HepG2 (cell line): Measurements from ENCODE around the gene SESN2. TPM values are rescaled to one million over a fixed set of nuclear protein-coding genes. Genes with fewer than 3 reads are reported as not detected.

ENCODE experiments used
- AHDC1 ChIP-seq: sonication (generic); formaldehyde crosslinking; IDR thresholded peaks from 2 replicates; pipeline ENCODE4 v1.5.1; 2020; ENCODE audit warnings: mild to moderate bottlenecking, missing genetic modification reagents, borderline replicate concordance
- ARNT ChIP-seq: fragments of 450-650 bp; IDR thresholded peaks from 2 replicates; pipeline ENCODE4 v1.6.1; 2017
- CHD2 ChIP-seq: IDR thresholded peaks from 2 replicates; pipeline ENCODE4 v1.6.1; 2011; ENCODE audit warnings: low read depth, low read length, improper control_type of control experiment
- E2F2 ChIP-seq: sonication (generic); formaldehyde crosslinking; IDR thresholded peaks from 2 replicates; pipeline ENCODE4 v1.4.0; 2020; ENCODE audit warnings: missing genetic modification reagents, borderline replicate concordance
- KDM2A ChIP-seq: sonication (generic); formaldehyde crosslinking; IDR thresholded peaks from 2 replicates; pipeline ENCODE4 v1.4.0; 2020; ENCODE audit warnings: low read depth, missing genetic modification reagents, borderline replicate concordance
- MIER3 ChIP-seq: IDR thresholded peaks from 2 replicates; pipeline ENCODE4 v1.6.1; 2016; ENCODE audit warnings: missing compliant biosample characterization, borderline replicate concordance
- NFIB ChIP-seq: sonication (generic); formaldehyde crosslinking; IDR thresholded peaks from 2 replicates; pipeline ENCODE4 v1.9.0; 2021; ENCODE audit warnings: missing genetic modification reagents, mild to moderate bottlenecking, borderline replicate concordance
- SMAD3 ChIP-seq: sonication (generic); formaldehyde crosslinking; IDR thresholded peaks from 2 replicates; pipeline ENCODE4 v1.4.0; 2020; ENCODE audit warnings: missing genetic modification reagents
- TRAFD1 ChIP-seq: sonication (generic); formaldehyde crosslinking; IDR thresholded peaks from 2 replicates; pipeline ENCODE4 v1.5.1; 2020; ENCODE audit warnings: missing genetic modification reagents, mild to moderate bottlenecking, borderline replicate concordance
- ZFP36L2 ChIP-seq: sonication (generic); formaldehyde crosslinking; IDR thresholded peaks from 2 replicates; pipeline ENCODE4 v1.4.0; 2020; ENCODE audit warnings: missing genetic modification reagents
- ZNF264 ChIP-seq: sonication (generic); formaldehyde crosslinking; IDR thresholded peaks from 2 replicates; pipeline ENCODE4 v1.4.0; 2020; ENCODE audit warnings: missing genetic modification reagents
- ZNF512B ChIP-seq: sonication (generic); formaldehyde crosslinking; IDR thresholded peaks from 2 replicates; pipeline ENCODE4 v1.5.1; 2020; ENCODE audit warnings: missing genetic modification reagents, mild to moderate bottlenecking, borderline replicate concordance
- ZNF546 ChIP-seq: sonication (generic); formaldehyde crosslinking; conservative IDR thresholded peaks from 2 replicates; pipeline ENCODE4 v1.8.1; 2023; ENCODE audit warnings: mild to moderate bottlenecking, missing genetic modification reagents
- ZNF572 ChIP-seq: sonication (generic); formaldehyde crosslinking; IDR thresholded peaks from 2 replicates; pipeline ENCODE4 v1.5.1; 2020; ENCODE audit warnings: mild to moderate bottlenecking, missing genetic modification reagents
- ZNF709 ChIP-seq: sonication (generic); formaldehyde crosslinking; IDR thresholded peaks from 2 replicates; pipeline ENCODE4 v1.5.0; 2020; ENCODE audit warnings: mild to moderate bottlenecking, missing genetic modification reagents
- polyA plus RNA-seq, 8 experiments: library from polyadenylated mRNA; depleted of rRNA in 3 of 8; stranded (reverse) in 7 of 8; unstranded in 1 of 8; fragments of >200 nt; fragmentation: Illumina TruSeq in 4 of 8; extraction: Trizol in 4 of 8; gene quantifications; 2 replicates each; pipeline versions ENCODE4 v1.2.1 to v1.2.3, GENCODE V29; 2011 to 2016; ENCODE audit warnings: low read depth in 4 of 8, missing spikeins in 1 of 8, mixed read lengths in 1 of 8; ENCODE audit not compliant: insufficient read depth in 1 of 8
- total RNA-seq, 5 experiments: library from RNA; depleted of rRNA; stranded (reverse); fragments of >200 nt; fragmentation: Illumina TruSeq; extraction: Trizol; gene quantifications; 2 replicates each; pipeline ENCODE4 v1.2.3, GENCODE V29; 2016; ENCODE audit warnings: low read depth in 1 of 5

The SESN2 gene
- total and polyA plus RNA-seq, 2 of the 13 experiments (the other 11 are each of a cell fraction or from before 2014, with no cell fraction given) = 13.2 to 19.1 TPM

- TF ChIP-seq KDM2A (CRISPR knock-in tag) = peak; percentile 90
- no peak for TF ChIP-seq ZNF572 (CRISPR knock-in tag)
- 0 out of 2 replicates have a peak, but pooled peaks have one; percentile 39 for TF ChIP-seq MIER3 (CRISPR knock-in tag)
- TF ChIP-seq AHDC1 (CRISPR knock-in tag) = no peak
- no peak for TF ChIP-seq CHD2
- TF ChIP-seq ZNF546 = peak; percentile 95; the same call in 1 of the 2 replicates
- TF ChIP-seq ARNT = no peak
- no peak for TF ChIP-seq TRAFD1
- no peak for TF ChIP-seq ZNF512B
- TF ChIP-seq ZFP36L2 (CRISPR knock-in tag) = no peak
- no peak for TF ChIP-seq ZNF264 (CRISPR knock-in tag)
- TF ChIP-seq NFIB (CRISPR knock-in tag) = no peak
- no peak for TF ChIP-seq ZNF709 (CRISPR knock-in tag)
- TF ChIP-seq SMAD3 (CRISPR knock-in tag) = no peak; the same call in 1 of the 2 replicates
- TF ChIP-seq E2F2 (CRISPR knock-in tag) = no peak
Measured at GRCh38 chr1:28232558-28233263, 26.6 kb upstream of the SESN2 start, which contains the start of gene DNAJC8 (continued).
